Activated naive CD8-positive, alpha-beta T cell treated with anti-CD3 and anti-CD28 coated beads for 36 hours (primary cell): Measurements from ENCODE around the gene ZNF117. TPM values are rescaled to one million over a fixed set of nuclear protein-coding genes. Genes with fewer than 3 reads are reported as not detected.
"Not testable (repeated sequence)": the region's sequence is repeated elsewhere in the genome, so short reads cannot be mapped to it uniquely, and the experiment has no call there.

Experiments
- DNase-seq: peaks from one replicate; pipeline ENCODE4 v3.0.0; 2021
- H3K27ac Mint-ChIP-seq: one replicate; pipeline ENCODE4 v1.8.0; 2022; ENCODE audit warnings: mild to moderate bottlenecking, moderate library complexity, mixed read lengths
- H3K27me3 Mint-ChIP-seq: one replicate; pipeline ENCODE4 v1.8.0; 2022; ENCODE audit warnings: mild to moderate bottlenecking, mixed read lengths
- H3K36me3 Mint-ChIP-seq: one replicate; pipeline ENCODE4 v1.8.0; 2021; ENCODE audit warnings: mild to moderate bottlenecking, mixed read lengths
- H3K4me1 Mint-ChIP-seq: one replicate; pipeline ENCODE4 v1.8.0; 2021; ENCODE audit warnings: mixed read lengths
- H3K4me3 Mint-ChIP-seq: one replicate; pipeline ENCODE4 v1.8.0; 2022; ENCODE audit warnings: mild to moderate bottlenecking, moderate library complexity, mixed read lengths
- H3K9me3 Mint-ChIP-seq: one replicate; pipeline ENCODE4 v1.8.0; 2022; ENCODE audit warnings: mixed read lengths
- total RNA-seq, 2 experiments: library from RNA; stranded (reverse); gene quantifications; one replicate each; pipeline ENCODE4 v1.2.3, GENCODE V29; 2021

Gene ZNF117
- total RNA-seq = 1 to 10 TPM; 2.9 to 3.2 TPM

DNA sequence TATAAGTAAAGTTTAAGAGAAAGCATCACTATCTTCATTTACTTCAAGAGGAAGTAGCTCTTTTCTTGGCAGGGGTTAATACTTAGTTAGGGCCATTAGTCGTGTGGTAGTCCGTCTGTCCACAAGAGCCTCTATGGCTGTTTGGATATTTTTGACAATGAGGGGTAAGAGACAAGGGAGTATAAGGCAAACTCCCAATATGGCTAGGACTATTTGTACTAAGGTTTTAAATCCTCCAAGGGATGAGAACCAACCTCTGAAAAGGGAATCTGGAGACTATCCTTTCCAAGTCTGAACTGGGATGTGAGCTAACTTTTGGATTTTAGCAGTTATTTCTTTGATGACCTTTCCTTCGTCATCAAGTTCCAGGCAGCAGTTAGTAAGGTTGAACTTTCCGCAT lies at the start of gene ZNF117:
Gene ZNF117 (minus strand): TSS at position 101 of the 400 bp plus-strand sequence.
- Mint-ChIP-seq H3K27me3 (no peaks in the 10 kb centered on the region), H3K36me3 (peaks cover 83% of the 10 kb centered on the region), H3K4me1 (no peaks in the 10 kb centered on the region), H3K9me3 (peaks cover 68% of the 10 kb centered on the region), H3K27ac (no peak within 1 kb of the TSS), H3K4me3 (no peak within 1 kb of the TSS)
- DNase-seq = no peak

- peak; percentile 30 for DNase-seq
- Mint-ChIP-seq H3K4me1 (peaks cover 12% of the 10 kb centered on the region), H3K4me3 (peak overlapping the region; percentile 84), H3K27ac (peak overlapping the region; percentile 65)
- not testable (repeated sequence) for H3K36me3 Mint-ChIP-seq, H3K9me3 Mint-ChIP-seq, H3K27me3 Mint-ChIP-seq
Observed at GRCh38 chr7:65038767-65039166, 47.9 kb upstream of the ZNF117 start.

GRCh38 chr7:65037740-65038688 lies 47.2 kb upstream of the ZNF117 start:
- Mint-ChIP-seq H3K4me1 (peaks cover 12% of the 10 kb centered on the region), H3K9me3 (no peaks in the 10 kb centered on the region), H3K27ac (peak overlapping the region; percentile 51)

DNA sequence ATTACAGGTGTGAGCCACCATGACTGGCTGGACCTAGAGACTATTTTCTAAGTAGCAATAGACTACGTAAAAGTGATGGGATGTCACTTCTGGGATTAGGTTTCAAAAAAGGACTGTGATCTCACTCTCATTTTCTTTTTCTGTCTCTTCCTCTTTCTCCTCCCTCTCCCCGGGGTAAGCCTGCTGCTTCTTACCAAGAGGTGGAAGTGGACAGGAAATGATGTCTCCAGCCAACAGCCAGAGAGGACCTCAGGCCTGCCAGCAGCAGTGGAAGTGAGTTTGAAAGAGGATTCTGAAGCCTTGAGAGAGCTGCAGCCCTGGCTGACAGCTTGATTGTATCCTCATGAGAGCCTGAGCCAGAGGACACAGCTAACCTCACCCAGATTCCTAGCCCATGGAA lies 45.7 kb upstream of the ZNF117 start:
- H3K4me3 Mint-ChIP-seq, DNase-seq, H3K36me3 Mint-ChIP-seq, H3K27ac Mint-ChIP-seq, H3K27me3 Mint-ChIP-seq, H3K9me3 Mint-ChIP-seq: not testable (repeated sequence)
- peaks cover 12% of the 10 kb centered on the region for H3K4me1 Mint-ChIP-seq

More at GRCh38 chr7:65037740-65038688, 47.2 kb upstream of the ZNF117 start:
- H3K27me3 Mint-ChIP-seq = no peaks in the 10 kb centered on the region
- peak overlapping the region; percentile 79 for H3K4me3 Mint-ChIP-seq
- DNase-seq = peak; percentile 90
- H3K36me3 Mint-ChIP-seq = peaks cover 1% of the 10 kb centered on the region

DNA sequence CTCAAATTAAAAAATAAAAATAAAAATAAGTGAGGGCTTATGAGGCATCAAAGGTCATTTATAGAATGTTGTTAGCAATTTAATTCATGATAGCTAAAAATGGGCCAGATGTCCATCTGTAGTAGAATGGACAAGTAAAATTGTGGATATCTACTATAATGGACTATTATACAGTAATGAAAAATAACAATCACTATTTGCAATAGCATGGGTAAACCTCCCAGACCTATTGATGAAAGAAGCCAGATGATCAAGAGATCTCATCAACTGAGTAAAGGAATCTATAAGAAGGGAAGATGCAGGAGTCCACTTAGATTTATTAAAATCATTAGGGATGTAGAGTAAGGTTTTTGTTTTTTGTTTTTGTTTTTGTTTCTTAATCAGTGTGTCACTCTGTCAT lies 44.6 kb upstream of the ZNF117 start:
- H3K4me3 Mint-ChIP-seq, H3K27ac Mint-ChIP-seq, H3K27me3 Mint-ChIP-seq, H3K36me3 Mint-ChIP-seq, DNase-seq, H3K9me3 Mint-ChIP-seq: not testable (repeated sequence)
- H3K4me1 Mint-ChIP-seq = peaks cover 12% of the 10 kb centered on the region

GRCh38 chr7:65034120-65034782 lies 43.4 kb upstream of the ZNF117 start:
- not testable (repeated sequence) for H3K27me3 Mint-ChIP-seq, H3K27ac Mint-ChIP-seq, H3K4me1 Mint-ChIP-seq, H3K9me3 Mint-ChIP-seq, DNase-seq, H3K36me3 Mint-ChIP-seq, H3K4me3 Mint-ChIP-seq

DNA sequence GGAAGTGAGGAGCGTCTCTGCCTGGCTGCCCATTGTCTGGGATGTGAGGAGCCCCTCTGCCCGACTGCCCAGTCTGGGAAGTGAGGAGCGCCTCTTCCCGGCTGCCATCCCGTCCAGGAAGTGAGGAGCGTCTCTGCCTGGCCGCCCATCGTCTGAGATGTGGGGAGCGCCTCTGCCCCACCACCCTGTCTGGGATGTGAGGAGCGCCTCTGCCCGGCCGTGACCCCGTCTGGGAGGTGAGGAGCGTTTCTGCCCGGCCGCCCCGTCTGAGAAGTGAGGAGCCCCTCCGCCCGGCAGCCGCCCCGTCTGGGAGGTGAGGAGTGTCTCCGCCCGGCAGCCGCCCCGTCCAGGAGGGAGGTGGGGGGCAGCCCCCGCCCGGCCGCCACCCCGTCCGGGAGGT lies 42.6 kb upstream of the ZNF117 start:
- DNase-seq, H3K4me3 Mint-ChIP-seq, H3K27ac Mint-ChIP-seq, H3K4me1 Mint-ChIP-seq, H3K9me3 Mint-ChIP-seq, H3K27me3 Mint-ChIP-seq, H3K36me3 Mint-ChIP-seq: not testable (repeated sequence)

DNA sequence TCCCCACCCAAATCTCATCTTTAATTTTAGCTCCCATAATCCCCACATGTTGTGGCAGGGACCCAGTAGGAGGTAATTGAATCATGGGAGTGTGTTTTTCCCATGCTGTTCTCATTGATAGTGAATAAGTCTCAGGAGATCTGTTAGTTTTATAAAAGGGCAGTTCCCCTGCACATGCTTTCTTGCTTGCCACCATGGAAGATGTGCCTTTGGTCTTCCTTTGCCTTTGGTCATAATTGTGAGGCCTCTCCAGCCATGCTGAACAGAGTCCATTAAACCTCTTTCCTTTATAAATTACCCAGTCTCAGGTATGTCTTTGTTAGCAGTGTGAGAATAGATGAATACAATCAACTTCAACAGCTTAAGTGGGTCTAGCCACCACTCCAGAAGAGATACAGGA lies 34.2 kb upstream of the ZNF117 start:
- not testable (repeated sequence) for H3K4me1 Mint-ChIP-seq, H3K4me3 Mint-ChIP-seq, H3K9me3 Mint-ChIP-seq, H3K27ac Mint-ChIP-seq, H3K27me3 Mint-ChIP-seq, DNase-seq, H3K36me3 Mint-ChIP-seq

DNA sequence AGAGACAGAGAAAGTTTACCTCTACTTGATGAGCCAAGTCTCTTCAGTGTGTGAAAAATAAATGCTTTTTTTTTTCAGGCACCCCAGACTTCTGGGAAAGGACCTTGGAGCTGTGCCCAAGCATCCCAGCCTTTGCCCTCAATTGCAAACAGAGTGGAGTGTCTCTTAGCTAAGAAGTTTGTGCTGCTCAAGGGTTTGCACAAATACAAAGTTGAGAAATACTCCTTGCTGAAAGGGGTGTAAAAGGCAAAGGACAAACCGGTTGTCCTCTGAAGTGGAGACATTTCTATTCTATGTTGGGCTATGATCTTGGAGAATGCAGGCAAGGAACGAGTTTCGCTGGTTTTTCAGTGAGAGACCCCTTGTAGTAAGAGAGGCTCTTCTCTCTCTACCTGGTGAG lies 30.1 kb upstream of the ZNF117 start:
- not testable (repeated sequence) for H3K36me3 Mint-ChIP-seq, H3K27ac Mint-ChIP-seq, DNase-seq, H3K4me3 Mint-ChIP-seq, H3K4me1 Mint-ChIP-seq, H3K9me3 Mint-ChIP-seq, H3K27me3 Mint-ChIP-seq

DNA sequence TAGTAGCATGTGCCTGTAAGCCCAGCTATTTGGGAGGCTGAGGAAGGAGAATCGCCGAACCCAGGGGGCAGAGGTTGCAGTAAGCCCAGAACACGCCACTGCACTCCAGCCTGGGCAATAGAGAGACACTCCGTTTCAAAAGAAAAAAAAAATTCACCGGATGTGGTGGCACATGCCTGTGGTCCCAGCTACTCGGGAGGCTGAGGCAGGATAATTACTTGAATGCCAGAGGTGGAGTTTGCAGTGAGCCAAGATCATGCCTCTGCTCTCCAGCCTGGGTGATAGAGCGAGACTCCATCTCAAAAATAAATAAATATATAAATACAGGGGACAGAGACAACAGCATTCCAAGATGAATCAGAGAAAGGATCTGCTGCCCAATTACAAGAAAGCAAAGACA lies 19.0 kb upstream of the ZNF117 start:
- not testable (repeated sequence) for H3K27ac Mint-ChIP-seq, H3K4me3 Mint-ChIP-seq, H3K9me3 Mint-ChIP-seq, DNase-seq, H3K27me3 Mint-ChIP-seq
- Mint-ChIP-seq H3K36me3 (peaks cover 12% of the 10 kb centered on the region), H3K4me1 (peaks cover 16% of the 10 kb centered on the region)

- H3K36me3 Mint-ChIP-seq = peaks cover 17% of the 10 kb centered on the region
- not testable (repeated sequence) for H3K27me3 Mint-ChIP-seq, H3K27ac Mint-ChIP-seq, DNase-seq, H3K4me3 Mint-ChIP-seq, H3K9me3 Mint-ChIP-seq
- peaks cover 20% of the 10 kb centered on the region for H3K4me1 Mint-ChIP-seq
Observed at GRCh38 chr7:65009394-65009793, 18.6 kb upstream of the ZNF117 start.

DNA sequence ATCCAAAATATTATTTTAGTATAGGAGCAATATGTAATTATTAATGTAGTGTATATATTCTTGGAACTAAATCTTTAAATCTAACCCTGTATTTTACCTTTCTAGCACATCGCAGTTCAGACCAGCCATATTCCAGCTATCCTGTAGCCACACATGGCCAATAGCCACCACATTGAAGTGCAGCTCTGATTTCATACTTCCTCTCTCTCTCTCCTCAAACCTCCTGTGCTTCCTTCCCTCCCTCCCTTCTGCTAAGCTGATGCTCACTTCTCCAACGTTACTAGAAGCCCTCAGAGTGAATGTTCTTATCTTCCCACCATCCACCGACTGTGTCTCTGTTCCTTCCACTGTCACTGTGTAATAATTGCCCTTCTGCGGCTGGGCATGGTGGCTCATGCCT lies 16.2 kb upstream of the ZNF117 start:
- not testable (repeated sequence) for H3K27me3 Mint-ChIP-seq, DNase-seq
- H3K27ac Mint-ChIP-seq = peak overlapping the region; percentile 94
- peak overlapping the region; percentile 38 for H3K4me3 Mint-ChIP-seq
- peaks cover 39% of the 10 kb centered on the region for H3K36me3 Mint-ChIP-seq
- H3K4me1 Mint-ChIP-seq = peaks cover 27% of the 10 kb centered on the region
- peaks cover 17% of the 10 kb centered on the region for H3K9me3 Mint-ChIP-seq

- Mint-ChIP-seq H3K27me3 (no peaks in the 10 kb centered on the region), H3K4me3 (peak within 1 kb of the TSS; percentile 94), H3K36me3 (peaks cover 46% of the 10 kb centered on the region), H3K4me1 (peaks cover 30% of the 10 kb centered on the region), H3K9me3 (peaks cover 24% of the 10 kb centered on the region), H3K27ac (peak within 1 kb of the TSS; percentile 94)
- DNase-seq = peak; percentile 90
Observed at GRCh38 chr7:65006094-65006992, 15.5 kb upstream of the ZNF117 start, which contains the start of gene ERV3-1. ERV3-1 (minus strand) TSS chr7:65006687; CDS start chr7:64993026, 13,661 bp downstream.

- no peak for DNase-seq
- no peak overlapping the region for H3K27ac Mint-ChIP-seq
- no peak overlapping the region for H3K4me3 Mint-ChIP-seq
Observed at GRCh38 chr7:65004575-65004974, 13.7 kb upstream of the ZNF117 start.

More at GRCh38 chr7:65004575-65004974, 13.7 kb upstream of the ZNF117 start:
- H3K27me3 Mint-ChIP-seq = no peaks in the 10 kb centered on the region
- H3K36me3 Mint-ChIP-seq = peaks cover 63% of the 10 kb centered on the region
- peaks cover 30% of the 10 kb centered on the region for H3K4me1 Mint-ChIP-seq
- H3K9me3 Mint-ChIP-seq = peaks cover 35% of the 10 kb centered on the region
